HepG2 (cell line): ENCODE data around the gene MYLK. TPM values are rescaled to one million over a fixed set of nuclear protein-coding genes. Genes with fewer than 3 reads are reported as not detected.

Experiments
- AKAP8 ChIP-seq: sonication (generic); formaldehyde crosslinking; IDR thresholded peaks from 2 replicates; pipeline ENCODE4 v1.5.1; 2020; ENCODE audit warnings: mild to moderate bottlenecking, missing genetic modification reagents
- CAMTA2 ChIP-seq: sonication (generic); formaldehyde crosslinking; IDR thresholded peaks from 2 replicates; pipeline ENCODE4 v1.4.0; 2020; ENCODE audit warnings: mild to moderate bottlenecking, missing genetic modification reagents, borderline replicate concordance
- CBFB ChIP-seq: sonication (generic); formaldehyde crosslinking; IDR thresholded peaks from 2 replicates; pipeline ENCODE4 v1.4.0; 2020; ENCODE audit warnings: missing genetic modification reagents
- CBX1 ChIP-seq: IDR thresholded peaks from one replicate; pipeline ENCODE4 v1.6.1; 2016; ENCODE audit warnings: antibody characterized with exemption, low read depth
- HDAC1 ChIP-seq: sonication (generic); formaldehyde crosslinking; IDR thresholded peaks from 2 replicates; pipeline ENCODE4 v1.5.1; 2020; ENCODE audit warnings: mild to moderate bottlenecking, missing genetic modification reagents
- HNF4G ChIP-seq, 2 experiments: sonication (generic) in 1 of 2; formaldehyde crosslinking in 1 of 2; IDR thresholded peaks; 2 replicates each; pipeline versions ENCODE4 v1.4.0 to v1.6.1; 2011 to 2020; ENCODE audit warnings: borderline replicate concordance in 2 of 2, low read depth in 2 of 2, mild to moderate bottlenecking in 2 of 2, low read length in 1 of 2, missing genetic modification reagents in 1 of 2, moderate library complexity in 1 of 2
- IRX3 ChIP-seq: sonication (generic); formaldehyde crosslinking; IDR thresholded peaks from 2 replicates; pipeline ENCODE4 v1.8.1; 2023; ENCODE audit warnings: mild to moderate bottlenecking, low read depth, missing genetic modification reagents, borderline replicate concordance
- KAT8 ChIP-seq: IDR thresholded peaks from 2 replicates; pipeline ENCODE4 v1.6.1; 2016; ENCODE audit warnings: missing genetic modification reagents, missing compliant biosample characterization
- MEIS2 ChIP-seq: sonication (generic); formaldehyde crosslinking; IDR thresholded peaks from 2 replicates; pipeline ENCODE4 v1.9.0; 2021; ENCODE audit warnings: mild to moderate bottlenecking, missing genetic modification reagents
- MXI1 ChIP-seq: IDR thresholded peaks from 3 replicates; pipeline ENCODE4 v1.6.1; 2012; ENCODE audit warnings: low read depth, low read length, inconsistent platforms, borderline replicate concordance
- NFKB2 ChIP-seq: sonication (generic); formaldehyde crosslinking; IDR thresholded peaks from 2 replicates; pipeline ENCODE4 v1.4.0; 2020; ENCODE audit warnings: missing genetic modification reagents, borderline replicate concordance
- NR2F2 ChIP-seq: IDR thresholded peaks from 2 replicates; pipeline ENCODE4 v1.6.1; 2012; ENCODE audit warnings: low read depth, inconsistent platforms, borderline replicate concordance
- ONECUT2 ChIP-seq: sonication (generic); formaldehyde crosslinking; IDR thresholded peaks from 2 replicates; pipeline ENCODE4 v1.4.0; 2020; ENCODE audit warnings: missing genetic modification reagents
- RAD21 ChIP-seq: fragments of 450-650 bp; formaldehyde crosslinking; IDR thresholded peaks from 2 replicates; pipeline ENCODE4 v1.5.0; 2020; ENCODE audit warnings: mild to moderate bottlenecking
- RBM22 ChIP-seq: fragments of 200-400 bp; formaldehyde crosslinking; optimal IDR thresholded peaks from 2 replicates; pipeline ENCODE3; 2017; ENCODE audit warnings: mild to moderate bottlenecking, low read length, moderate library complexity
- RORA ChIP-seq: sonication (generic); formaldehyde crosslinking; IDR thresholded peaks from 2 replicates; pipeline ENCODE4 v1.5.0; 2020; ENCODE audit warnings: mild to moderate bottlenecking, missing genetic modification reagents, moderate library complexity
- SAP130 ChIP-seq: IDR thresholded peaks from 2 replicates; pipeline ENCODE4 v1.6.1; 2016; ENCODE audit warnings: low read depth
- SSRP1 ChIP-seq: IDR thresholded peaks from 2 replicates; pipeline ENCODE4 v1.6.1; 2016; ENCODE audit warnings: control low read depth
- TEAD3 ChIP-seq: optimal IDR thresholded peaks from 2 replicates; pipeline ENCODE3; 2016; ENCODE audit warnings: borderline replicate concordance
- ZEB1 ChIP-seq: IDR thresholded peaks from 2 replicates; pipeline ENCODE4 v1.6.1; 2012; ENCODE audit warnings: mild to moderate bottlenecking, low read depth, inconsistent platforms; ENCODE audit not compliant: insufficient replicate concordance
- ZFP36 ChIP-seq: fragments of 150-350 bp; IDR thresholded peaks from 2 replicates; pipeline ENCODE4 v1.6.1; 2018; ENCODE audit warnings: borderline replicate concordance, low read length, low read depth; ENCODE audit not compliant: partially characterized antibody
- ZNF326 ChIP-seq: sonication (generic); formaldehyde crosslinking; IDR thresholded peaks from 2 replicates; pipeline ENCODE4 v1.4.0; 2020; ENCODE audit warnings: missing genetic modification reagents, borderline replicate concordance
- ZNF34 ChIP-seq: sonication (generic); formaldehyde crosslinking; IDR thresholded peaks from 2 replicates; pipeline ENCODE4 v1.4.0; 2020; ENCODE audit warnings: mild to moderate bottlenecking, missing genetic modification reagents, borderline replicate concordance
- ZNF432 ChIP-seq: sonication (generic); formaldehyde crosslinking; IDR thresholded peaks from 2 replicates; pipeline ENCODE4 v1.5.0; 2020; ENCODE audit warnings: missing genetic modification reagents, mild to moderate bottlenecking, borderline replicate concordance
- ZNF543 ChIP-seq: sonication (generic); formaldehyde crosslinking; IDR thresholded peaks from 2 replicates; pipeline ENCODE4 v1.4.0; 2020; ENCODE audit warnings: mild to moderate bottlenecking, missing genetic modification reagents
- ZNF775 ChIP-seq: sonication (generic); formaldehyde crosslinking; IDR thresholded peaks from 2 replicates; pipeline ENCODE4 v1.4.0; 2020; ENCODE audit warnings: missing genetic modification reagents, mild to moderate bottlenecking, moderate library complexity, borderline replicate concordance
- ZSCAN12 ChIP-seq: sonication (generic); formaldehyde crosslinking; IDR thresholded peaks from 2 replicates; pipeline ENCODE4 v1.9.0; 2021; ENCODE audit warnings: mild to moderate bottlenecking, missing genetic modification reagents
- polyA plus RNA-seq, 8 experiments: library from polyadenylated mRNA; depleted of rRNA in 3 of 8; stranded (reverse) in 7 of 8; unstranded in 1 of 8; fragments of >200 nt; fragmentation: Illumina TruSeq in 4 of 8; extraction: Trizol in 4 of 8; gene quantifications; 2 replicates each; pipeline versions ENCODE4 v1.2.1 to v1.2.3, GENCODE V29; 2011 to 2016; ENCODE audit warnings: low read depth in 4 of 8, missing spikeins in 1 of 8, mixed read lengths in 1 of 8; ENCODE audit not compliant: insufficient read depth in 1 of 8
- total RNA-seq, 5 experiments: library from RNA; depleted of rRNA; stranded (reverse); fragments of >200 nt; fragmentation: Illumina TruSeq; extraction: Trizol; gene quantifications; 2 replicates each; pipeline ENCODE4 v1.2.3, GENCODE V29; 2016; ENCODE audit warnings: low read depth in 1 of 5
- TF ChIP-seq, protein P1 (sequence below): sonication (generic); formaldehyde crosslinking; IDR thresholded peaks from 2 replicates; pipeline ENCODE4 v1.4.0; 2020; ENCODE audit warnings: missing genetic modification reagents, mild to moderate bottlenecking, borderline replicate concordance
- TF ChIP-seq, protein P2 (sequence below): sonication (generic); formaldehyde crosslinking; IDR thresholded peaks from 2 replicates; pipeline ENCODE4 v1.4.0; 2020; ENCODE audit warnings: low read depth, missing genetic modification reagents

The MYLK gene
- total and polyA plus RNA-seq, 2 of the 13 experiments (the other 11 are each of a cell fraction or from before 2014, with no cell fraction given): 10.6 to 34.9 TPM

DNA sequence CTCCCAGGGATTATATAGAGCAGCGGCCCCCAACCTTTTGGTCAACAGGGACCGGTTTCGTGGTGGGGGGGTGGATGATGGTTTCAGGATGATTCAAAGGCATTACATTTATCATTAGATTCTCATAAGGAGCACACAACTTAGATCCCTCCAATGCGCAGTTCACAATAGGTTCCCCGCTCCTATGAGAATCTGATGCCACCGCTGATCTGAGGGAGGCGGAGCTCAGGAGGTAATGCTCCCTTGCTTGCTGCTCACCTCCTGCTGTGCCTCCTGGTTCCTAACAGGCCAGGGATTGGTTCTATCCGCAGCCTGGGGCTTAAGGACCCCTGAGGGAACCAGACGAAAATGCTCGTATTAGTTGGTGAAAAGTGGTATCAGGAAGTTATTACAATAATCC lies 298.0 kb downstream of the MYLK start (continued):
- TF ChIP-seq AKAP8 (CRISPR knock-in tag) (no peak), ZNF432 (CRISPR knock-in tag) (no peak), ZFP36 (no peak), RAD21 (no peak; the same call in 1 of the 2 replicates), ZEB1 (peak; percentile 8), ZNF775 (CRISPR knock-in tag) (no peak), CBX1 (no peak), IRX3 (no peak), ZNF543 (CRISPR knock-in tag) (no peak), HNF4G (IDR thresholded peaks at IDR 0.05; ENCODE audit: borderline replicate concordance, low read depth, low read length) (no peak), HNF4G (CRISPR knock-in tag; IDR thresholded peaks at IDR 0.05; ENCODE audit: borderline replicate concordance, low read depth) (no peak), ONECUT2 (no peak), SAP130 (CRISPR knock-in tag) (peak; percentile 56; the same call in 1 of the 2 replicates), ZNF34 (CRISPR knock-in tag) (no peak), TEAD3 (CRISPR knock-in tag) (peak; percentile 60), CAMTA2 (CRISPR knock-in tag) (no peak), RBM22 (no peak), RORA (CRISPR knock-in tag) (no peak), SSRP1 (no peak), NR2F2 (no peak), ZSCAN12 (CRISPR knock-in tag) (no peak), NFKB2 (no peak), ZNF326 (CRISPR knock-in tag) (no peak), CBFB (CRISPR knock-in tag) (no peak), KAT8 (CRISPR knock-in tag) (0 out of 2 replicates have a peak, but pooled peaks have one; percentile 16), MEIS2 (no peak), HDAC1 (0 out of 2 replicates have a peak, but pooled peaks have one; percentile 12), MXI1 (no peak)
- TF ChIP-seq, protein P1, sequence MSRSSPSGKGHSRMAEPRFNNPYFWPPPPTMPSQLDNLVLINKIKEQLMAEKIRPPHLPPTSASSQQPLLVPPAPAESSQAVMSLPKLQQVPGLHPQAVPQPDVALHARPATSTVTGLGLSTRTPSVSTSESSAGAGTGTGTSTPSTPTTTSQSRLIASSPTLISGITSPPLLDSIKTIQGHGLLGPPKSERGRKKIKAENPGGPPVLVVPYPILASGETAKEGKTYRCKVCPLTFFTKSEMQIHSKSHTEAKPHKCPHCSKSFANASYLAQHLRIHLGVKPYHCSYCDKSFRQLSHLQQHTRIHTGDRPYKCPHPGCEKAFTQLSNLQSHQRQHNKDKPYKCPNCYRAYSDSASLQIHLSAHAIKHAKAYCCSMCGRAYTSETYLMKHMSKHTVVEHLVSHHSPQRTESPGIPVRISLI: no peak
- TF ChIP-seq, protein P2, sequence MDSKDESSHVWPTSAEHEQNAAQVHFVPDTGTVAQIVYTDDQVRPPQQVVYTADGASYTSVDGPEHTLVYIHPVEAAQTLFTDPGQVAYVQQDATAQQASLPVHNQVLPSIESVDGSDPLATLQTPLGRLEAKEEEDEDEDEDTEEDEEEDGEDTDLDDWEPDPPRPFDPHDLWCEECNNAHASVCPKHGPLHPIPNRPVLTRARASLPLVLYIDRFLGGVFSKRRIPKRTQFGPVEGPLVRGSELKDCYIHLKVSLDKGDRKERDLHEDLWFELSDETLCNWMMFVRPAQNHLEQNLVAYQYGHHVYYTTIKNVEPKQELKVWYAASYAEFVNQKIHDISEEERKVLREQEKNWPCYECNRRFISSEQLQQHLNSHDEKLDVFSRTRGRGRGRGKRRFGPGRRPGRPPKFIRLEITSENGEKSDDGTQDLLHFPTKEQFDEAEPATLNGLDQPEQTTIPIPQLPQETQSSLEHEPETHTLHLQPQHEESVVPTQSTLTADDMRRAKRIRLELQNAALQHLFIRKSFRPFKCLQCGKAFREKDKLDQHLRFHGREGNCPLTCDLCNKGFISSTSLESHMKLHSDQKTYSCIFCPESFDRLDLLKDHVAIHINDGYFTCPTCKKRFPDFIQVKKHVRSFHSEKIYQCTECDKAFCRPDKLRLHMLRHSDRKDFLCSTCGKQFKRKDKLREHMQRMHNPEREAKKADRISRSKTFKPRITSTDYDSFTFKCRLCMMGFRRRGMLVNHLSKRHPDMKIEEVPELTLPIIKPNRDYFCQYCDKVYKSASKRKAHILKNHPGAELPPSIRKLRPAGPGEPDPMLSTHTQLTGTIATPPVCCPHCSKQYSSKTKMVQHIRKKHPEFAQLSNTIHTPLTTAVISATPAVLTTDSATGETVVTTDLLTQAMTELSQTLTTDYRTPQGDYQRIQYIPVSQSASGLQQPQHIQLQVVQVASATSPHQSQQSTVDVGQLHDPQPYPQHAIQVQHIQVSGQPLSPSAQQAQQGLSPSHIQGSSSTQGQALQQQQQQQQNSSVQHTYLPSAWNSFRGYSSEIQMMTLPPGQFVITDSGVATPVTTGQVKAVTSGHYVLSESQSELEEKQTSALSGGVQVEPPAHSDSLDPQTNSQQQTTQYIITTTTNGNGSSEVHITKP: no peak
